ENCODE measurements around the gene CRYL1. TPM values are rescaled to one million over a fixed set of nuclear protein-coding genes. Genes with fewer than 3 reads are reported as not detected.

The CRYL1 gene
- total and polyA plus RNA-seq, 2 of the 8 experiments (the other 6 are each of a cell fraction or from before 2014, with no cell fraction given), result 1.9 to 6.4 TPM

DNA sequence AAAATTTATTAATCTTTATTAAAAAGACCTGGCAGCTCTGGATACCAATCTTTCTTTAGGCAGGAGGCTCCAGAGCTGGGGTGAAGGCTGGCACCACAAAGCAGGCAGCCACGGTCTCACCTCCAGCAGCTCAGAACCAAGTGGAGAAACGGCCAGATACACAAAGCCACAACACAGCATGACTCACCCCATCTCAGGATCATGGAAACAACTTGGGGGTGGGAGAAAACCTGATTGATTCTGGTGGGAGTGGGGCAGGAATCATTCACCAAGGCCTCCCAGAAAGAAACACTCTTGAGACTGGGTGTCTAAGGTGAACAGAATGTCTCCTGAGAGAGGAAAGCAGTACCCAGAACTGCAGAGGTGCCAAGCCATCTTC lies 64.2 kb downstream of the CRYL1 start (continued):
- TF ChIP-seq, protein P1, sequence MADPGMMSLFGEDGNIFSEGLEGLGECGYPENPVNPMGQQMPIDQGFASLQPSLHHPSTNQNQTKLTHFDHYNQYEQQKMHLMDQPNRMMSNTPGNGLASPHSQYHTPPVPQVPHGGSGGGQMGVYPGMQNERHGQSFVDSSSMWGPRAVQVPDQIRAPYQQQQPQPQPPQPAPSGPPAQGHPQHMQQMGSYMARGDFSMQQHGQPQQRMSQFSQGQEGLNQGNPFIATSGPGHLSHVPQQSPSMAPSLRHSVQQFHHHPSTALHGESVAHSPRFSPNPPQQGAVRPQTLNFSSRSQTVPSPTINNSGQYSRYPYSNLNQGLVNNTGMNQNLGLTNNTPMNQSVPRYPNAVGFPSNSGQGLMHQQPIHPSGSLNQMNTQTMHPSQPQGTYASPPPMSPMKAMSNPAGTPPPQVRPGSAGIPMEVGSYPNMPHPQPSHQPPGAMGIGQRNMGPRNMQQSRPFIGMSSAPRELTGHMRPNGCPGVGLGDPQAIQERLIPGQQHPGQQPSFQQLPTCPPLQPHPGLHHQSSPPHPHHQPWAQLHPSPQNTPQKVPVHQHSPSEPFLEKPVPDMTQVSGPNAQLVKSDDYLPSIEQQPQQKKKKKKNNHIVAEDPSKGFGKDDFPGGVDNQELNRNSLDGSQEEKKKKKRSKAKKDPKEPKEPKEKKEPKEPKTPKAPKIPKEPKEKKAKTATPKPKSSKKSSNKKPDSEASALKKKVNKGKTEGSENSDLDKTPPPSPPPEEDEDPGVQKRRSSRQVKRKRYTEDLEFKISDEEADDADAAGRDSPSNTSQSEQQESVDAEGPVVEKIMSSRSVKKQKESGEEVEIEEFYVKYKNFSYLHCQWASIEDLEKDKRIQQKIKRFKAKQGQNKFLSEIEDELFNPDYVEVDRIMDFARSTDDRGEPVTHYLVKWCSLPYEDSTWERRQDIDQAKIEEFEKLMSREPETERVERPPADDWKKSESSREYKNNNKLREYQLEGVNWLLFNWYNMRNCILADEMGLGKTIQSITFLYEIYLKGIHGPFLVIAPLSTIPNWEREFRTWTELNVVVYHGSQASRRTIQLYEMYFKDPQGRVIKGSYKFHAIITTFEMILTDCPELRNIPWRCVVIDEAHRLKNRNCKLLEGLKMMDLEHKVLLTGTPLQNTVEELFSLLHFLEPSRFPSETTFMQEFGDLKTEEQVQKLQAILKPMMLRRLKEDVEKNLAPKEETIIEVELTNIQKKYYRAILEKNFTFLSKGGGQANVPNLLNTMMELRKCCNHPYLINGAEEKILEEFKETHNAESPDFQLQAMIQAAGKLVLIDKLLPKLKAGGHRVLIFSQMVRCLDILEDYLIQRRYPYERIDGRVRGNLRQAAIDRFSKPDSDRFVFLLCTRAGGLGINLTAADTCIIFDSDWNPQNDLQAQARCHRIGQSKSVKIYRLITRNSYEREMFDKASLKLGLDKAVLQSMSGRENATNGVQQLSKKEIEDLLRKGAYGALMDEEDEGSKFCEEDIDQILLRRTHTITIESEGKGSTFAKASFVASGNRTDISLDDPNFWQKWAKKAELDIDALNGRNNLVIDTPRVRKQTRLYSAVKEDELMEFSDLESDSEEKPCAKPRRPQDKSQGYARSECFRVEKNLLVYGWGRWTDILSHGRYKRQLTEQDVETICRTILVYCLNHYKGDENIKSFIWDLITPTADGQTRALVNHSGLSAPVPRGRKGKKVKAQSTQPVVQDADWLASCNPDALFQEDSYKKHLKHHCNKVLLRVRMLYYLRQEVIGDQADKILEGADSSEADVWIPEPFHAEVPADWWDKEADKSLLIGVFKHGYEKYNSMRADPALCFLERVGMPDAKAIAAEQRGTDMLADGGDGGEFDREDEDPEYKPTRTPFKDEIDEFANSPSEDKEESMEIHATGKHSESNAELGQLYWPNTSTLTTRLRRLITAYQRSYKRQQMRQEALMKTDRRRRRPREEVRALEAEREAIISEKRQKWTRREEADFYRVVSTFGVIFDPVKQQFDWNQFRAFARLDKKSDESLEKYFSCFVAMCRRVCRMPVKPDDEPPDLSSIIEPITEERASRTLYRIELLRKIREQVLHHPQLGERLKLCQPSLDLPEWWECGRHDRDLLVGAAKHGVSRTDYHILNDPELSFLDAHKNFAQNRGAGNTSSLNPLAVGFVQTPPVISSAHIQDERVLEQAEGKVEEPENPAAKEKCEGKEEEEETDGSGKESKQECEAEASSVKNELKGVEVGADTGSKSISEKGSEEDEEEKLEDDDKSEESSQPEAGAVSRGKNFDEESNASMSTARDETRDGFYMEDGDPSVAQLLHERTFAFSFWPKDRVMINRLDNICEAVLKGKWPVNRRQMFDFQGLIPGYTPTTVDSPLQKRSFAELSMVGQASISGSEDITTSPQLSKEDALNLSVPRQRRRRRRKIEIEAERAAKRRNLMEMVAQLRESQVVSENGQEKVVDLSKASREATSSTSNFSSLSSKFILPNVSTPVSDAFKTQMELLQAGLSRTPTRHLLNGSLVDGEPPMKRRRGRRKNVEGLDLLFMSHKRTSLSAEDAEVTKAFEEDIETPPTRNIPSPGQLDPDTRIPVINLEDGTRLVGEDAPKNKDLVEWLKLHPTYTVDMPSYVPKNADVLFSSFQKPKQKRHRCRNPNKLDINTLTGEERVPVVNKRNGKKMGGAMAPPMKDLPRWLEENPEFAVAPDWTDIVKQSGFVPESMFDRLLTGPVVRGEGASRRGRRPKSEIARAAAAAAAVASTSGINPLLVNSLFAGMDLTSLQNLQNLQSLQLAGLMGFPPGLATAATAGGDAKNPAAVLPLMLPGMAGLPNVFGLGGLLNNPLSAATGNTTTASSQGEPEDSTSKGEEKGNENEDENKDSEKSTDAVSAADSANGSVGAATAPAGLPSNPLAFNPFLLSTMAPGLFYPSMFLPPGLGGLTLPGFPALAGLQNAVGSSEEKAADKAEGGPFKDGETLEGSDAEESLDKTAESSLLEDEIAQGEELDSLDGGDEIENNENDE (IDR thresholded peaks at IDR 0.05; ENCODE audit: insufficient replicate concordance, low read length), result no peak
- TF ChIP-seq TCF12 (IDR thresholded peaks at IDR 0.05; ENCODE audit: low read depth, low read length) (no peak), TEAD4 (IDR thresholded peaks at IDR 0.05; ENCODE audit: low read depth, low read length) (no peak), GTF2F1 (IDR thresholded peaks at IDR 0.05; ENCODE audit: borderline replicate concordance, low read depth, low read length) (no peak)
